Activated T-cell treated with anti-CD3 and anti-CD28 coated beads for 24 hours (primary cell): ENCODE measurements around the gene AFAP1.

Experiments
- DNase-seq: peaks from one replicate; pipeline ENCODE4 v3.0.0-alpha.2; 2020; ENCODE audit warnings: low read depth

AFAP1 gene

DNA sequence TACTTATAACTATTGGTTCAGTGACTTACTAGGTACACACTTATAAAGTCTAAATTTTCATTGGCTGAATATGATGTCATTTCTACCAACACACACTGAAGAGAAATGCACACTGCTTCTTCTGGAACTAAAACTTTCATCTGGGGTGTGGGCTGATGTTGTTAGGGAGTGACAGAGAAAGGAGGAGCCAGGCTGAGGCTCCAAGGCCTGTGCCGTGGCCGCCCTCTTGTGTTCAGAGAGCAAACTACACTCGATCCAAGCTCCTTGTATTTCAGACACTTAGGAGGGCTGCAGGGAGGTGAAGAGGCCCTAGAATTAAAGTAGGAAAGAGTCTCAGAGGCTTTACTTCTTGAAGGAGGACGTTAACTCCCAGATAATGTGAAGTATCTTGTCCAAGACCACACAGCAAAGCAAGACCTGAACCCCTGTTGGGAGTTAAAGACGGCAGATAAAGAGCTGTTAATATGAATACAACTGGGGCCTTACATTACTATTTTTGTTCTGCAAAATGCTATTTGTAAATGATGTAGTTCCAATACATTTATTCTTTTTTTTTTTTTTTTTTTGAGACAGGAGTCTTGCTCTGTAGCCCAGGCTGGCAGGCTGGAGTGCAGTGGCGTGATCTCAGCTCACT is 137.5 kb downstream of the AFAP1 start:
- peak; percentile 78 for DNase-seq

GRCh38 chr4:7801641-7802040 is 138.0 kb downstream of the AFAP1 start:
- DNase-seq: no peak

GRCh38 chr4:7801001-7801400 is 138.7 kb downstream of the AFAP1 start:
- no peak for DNase-seq

DNA sequence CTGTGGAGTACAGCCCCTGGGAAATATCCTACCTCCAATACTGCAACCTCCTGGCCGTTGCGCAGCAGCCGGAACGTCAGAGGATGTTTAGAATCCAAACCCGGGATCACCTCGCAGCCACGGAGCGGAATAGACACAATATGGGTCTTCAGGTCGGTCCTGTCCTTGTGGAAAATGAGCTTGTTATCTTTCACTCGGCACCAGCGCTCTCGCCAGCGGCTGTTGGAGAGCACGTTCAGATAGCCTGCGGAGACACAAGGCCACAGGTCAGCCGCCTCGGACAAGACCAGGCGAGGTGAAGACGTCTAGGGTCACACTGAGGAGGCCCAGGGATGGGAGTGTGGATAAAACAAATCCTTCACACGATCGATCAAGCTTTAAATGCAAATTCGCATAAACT is 139.3 kb downstream of the AFAP1 start:
- DNase-seq: no peak

DNA sequence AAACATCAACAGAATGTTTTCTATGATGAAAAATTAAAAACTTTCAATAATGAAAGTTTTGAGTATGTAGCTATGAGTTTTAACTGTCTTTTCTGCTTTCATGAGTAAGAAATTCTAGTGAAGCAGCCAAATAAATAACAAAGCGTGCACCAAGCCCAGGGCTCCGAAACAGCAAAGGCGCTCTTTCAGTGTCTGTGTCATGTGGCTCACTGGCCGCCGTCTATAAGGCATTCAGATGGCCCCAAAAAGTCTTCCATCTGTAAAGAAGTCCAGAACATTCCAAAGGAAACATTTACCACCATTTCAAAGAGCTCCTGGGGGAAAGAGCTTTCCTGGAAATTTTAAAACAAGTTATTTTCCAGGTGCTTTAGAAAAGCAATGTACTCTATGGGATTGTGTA is 139.9 kb downstream of the AFAP1 start:
- no peak for DNase-seq

GRCh38 chr4:7799306-7799705 is 140.4 kb downstream of the AFAP1 start:
- no peak for DNase-seq

GRCh38 chr4:7798178-7798995 is 141.3 kb downstream of the AFAP1 start:
- no peak for DNase-seq

DNA sequence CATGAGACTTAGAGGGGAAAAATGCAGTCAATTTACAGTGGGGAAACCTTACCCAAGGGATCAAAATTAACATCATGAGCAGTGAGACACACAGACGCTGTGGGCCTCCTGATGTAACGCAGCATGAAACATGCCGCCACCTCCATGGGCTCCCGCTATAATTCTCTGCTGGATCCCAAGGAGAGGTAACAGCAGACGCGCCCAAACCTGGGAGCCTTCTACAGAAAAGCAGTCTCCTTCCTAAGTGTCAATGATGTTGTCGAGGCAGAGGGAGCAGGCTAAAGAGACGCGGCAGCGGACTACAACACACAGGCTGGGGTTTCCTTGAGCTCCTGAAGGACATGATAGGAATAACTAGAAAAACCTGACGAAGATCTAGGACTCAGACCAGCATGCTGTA is 142.3 kb downstream of the AFAP1 start:
- no peak for DNase-seq

GRCh38 chr4:7795983-7796382 is 143.7 kb downstream of the AFAP1 start:
- DNase-seq: no peak

GRCh38 chr4:7793186-7793585 is 146.5 kb downstream of the AFAP1 start:
- no peak for DNase-seq

- DNase-seq: no peak
These were observed 147.0 kb downstream of the AFAP1 start for GRCh38 chr4:7792616-7793015.

GRCh38 chr4:7790999-7791398 is 148.7 kb downstream of the AFAP1 start:
- DNase-seq: no peak

- no peak for DNase-seq
These were observed 149.6 kb downstream of the AFAP1 start for GRCh38 chr4:7790023-7790422.

GRCh38 chr4:7788694-7789425 is 150.8 kb downstream of the AFAP1 start:
- no peak for DNase-seq

- DNase-seq: no peak
These were observed 151.5 kb downstream of the AFAP1 start for GRCh38 chr4:7788193-7788592.

- DNase-seq: no peak
These were observed 151.9 kb downstream of the AFAP1 start for GRCh38 chr4:7787681-7788141.

GRCh38 chr4:7787067-7787466 is 152.6 kb downstream of the AFAP1 start:
- DNase-seq: no peak

GRCh38 chr4:7786517-7786916 is 153.1 kb downstream of the AFAP1 start:
- DNase-seq: no peak

- DNase-seq: no peak
These were observed 153.6 kb downstream of the AFAP1 start for GRCh38 chr4:7786040-7786439.

- DNase-seq: no peak
These were observed 154.6 kb downstream of the AFAP1 start for GRCh38 chr4:7785017-7785416.

GRCh38 chr4:7784131-7784870 is 155.4 kb downstream of the AFAP1 start:
- no peak for DNase-seq

GRCh38 chr4:7783541-7783940 is 156.1 kb downstream of the AFAP1 start:
- DNase-seq: no peak
